Raji (cell line): ENCODE measurements around the gene FASLG.

Experiments used
- POLR2A ChIP-seq: IDR thresholded peaks from 2 replicates; pipeline ENCODE4 v1.6.1; 2011; ENCODE audit warnings: low read depth, low read length, control low read depth; ENCODE audit not compliant: insufficient read depth

Gene FASLG

DNA sequence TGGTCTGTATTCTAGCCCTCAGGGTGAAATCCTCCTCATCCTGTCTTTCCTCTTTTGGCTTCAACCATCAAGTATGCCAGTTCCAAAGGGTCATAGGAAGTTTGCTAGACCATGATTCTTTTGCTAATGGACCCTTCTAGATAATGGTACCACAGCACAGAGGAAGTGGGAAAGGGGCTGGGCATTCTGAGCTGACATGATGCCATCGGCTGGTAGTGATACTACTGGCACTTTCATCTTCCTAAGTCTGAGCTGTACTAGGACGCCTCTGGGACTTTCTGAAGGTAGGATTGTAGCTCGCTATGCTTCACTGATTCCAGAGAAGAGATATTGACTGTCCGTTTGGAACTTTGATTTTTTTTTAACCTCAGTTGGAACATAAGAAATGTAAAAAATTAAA lies 11.4 kb downstream of the FASLG start:
- no peak for TF ChIP-seq POLR2A

DNA sequence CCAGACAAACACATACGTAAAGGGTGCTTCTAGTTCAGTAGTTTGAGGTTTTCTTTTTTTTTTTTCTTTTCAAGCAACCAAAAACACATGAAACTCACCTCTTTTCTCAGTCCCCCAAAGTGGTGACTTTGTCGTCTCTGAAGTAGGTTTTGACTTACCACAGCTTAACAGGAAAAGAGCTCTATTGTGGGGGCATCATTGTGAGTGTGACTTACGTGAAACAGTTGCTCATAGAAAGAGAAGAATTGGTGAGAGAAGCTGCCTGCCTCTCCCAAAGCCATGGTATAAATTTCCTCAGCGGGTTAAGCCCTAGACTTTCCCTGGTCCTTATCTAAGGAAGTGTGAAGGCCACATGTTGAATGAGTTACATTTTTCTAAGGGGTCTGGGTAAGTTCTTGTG lies 11.9 kb downstream of the FASLG start:
- TF ChIP-seq POLR2A = no peak

DNA sequence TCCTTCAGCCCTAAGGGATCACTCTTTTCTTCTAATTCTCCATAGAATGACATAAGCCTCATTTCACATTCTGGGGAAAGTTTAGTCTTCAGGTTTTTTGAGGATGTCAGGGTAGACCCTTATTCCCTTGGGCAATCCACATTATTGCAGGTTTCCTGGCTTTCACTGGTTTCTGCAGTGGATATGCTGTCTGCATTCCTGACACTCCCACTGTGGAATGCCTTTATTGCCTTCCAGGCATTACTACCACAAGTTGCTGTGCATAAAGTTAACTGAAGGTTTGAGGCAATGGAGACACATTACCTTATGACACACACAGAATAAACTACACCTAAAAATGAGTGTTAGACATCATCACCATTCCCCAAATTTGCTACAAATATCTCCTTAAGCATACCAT lies 12.7 kb downstream of the FASLG start:
- no peak for TF ChIP-seq POLR2A

DNA sequence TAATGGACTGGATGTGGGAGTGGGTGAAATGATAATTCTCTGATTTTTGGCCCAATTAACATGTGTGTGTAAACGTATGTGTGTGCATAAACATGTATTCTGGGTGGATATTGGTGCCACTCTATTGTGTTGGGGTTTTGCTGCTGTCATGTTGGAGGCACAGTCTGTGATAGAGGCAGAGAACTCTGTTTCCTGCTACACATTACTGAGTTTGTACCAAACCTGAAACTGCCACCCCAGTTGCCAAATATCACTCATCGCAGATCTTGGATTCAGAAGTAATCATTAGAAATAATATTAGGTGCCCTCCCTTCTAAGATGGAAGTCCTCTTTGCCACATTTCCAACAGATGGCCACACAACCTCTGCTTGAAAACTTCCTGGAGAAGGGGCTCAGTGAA lies 13.8 kb downstream of the FASLG start:
- TF ChIP-seq POLR2A = no peak

DNA sequence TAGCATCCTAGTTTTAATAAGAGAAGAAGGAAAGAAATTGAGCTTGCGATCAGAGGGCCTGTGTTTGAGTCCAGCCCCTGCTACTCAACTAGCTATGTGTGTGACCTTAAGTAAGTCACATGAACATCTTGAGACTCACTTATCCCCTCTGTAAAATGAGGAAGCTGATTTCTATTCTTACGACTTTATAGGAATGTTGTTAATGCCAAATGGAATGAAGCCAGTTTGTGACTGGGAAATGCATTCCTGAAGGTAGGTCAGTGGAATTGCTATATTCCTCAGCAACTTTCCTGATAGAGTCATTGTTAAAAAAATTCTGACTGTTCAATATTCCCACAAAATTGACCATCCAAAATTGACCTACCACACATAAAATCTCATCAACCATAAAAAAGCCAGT lies 14.9 kb downstream of the FASLG start:
- TF ChIP-seq POLR2A = no peak

DNA sequence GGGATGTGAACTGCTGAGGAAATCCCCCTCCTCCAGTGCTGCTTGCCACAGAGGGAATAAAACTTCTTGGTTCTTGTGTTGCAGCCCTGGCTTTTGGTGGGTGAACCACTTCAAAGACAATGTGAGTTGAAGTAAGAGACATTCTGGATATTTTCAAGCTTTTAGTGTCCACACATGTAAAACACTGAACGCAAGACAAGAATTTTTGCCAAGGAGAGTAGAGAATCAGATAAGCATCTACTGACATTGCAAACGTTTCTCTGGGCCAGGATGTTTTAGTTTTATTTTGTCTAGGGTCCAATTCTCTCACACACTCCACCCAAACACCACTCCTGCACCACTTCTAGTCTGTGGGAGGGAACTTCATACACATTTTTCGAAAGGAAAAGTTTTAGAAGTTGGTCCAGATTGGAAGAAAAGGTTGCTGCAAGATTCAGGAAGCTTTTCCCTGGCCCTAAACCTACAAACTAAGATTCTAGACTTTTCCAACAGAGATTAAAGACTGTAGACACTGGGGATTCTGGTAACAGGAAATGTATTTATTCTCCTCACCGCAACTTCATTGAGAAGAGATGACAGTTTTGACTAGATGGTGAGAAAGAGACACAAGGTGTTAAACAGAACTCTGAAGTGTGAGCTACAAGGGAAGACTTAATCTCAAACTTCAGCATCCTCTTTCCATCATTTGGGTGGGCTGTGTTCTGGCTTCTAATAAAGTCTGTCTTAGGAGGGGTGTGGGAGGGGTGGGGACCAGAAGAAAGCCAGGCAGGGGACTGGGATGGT lies 16.1 kb downstream of the FASLG start:
- no peak for TF ChIP-seq POLR2A

DNA sequence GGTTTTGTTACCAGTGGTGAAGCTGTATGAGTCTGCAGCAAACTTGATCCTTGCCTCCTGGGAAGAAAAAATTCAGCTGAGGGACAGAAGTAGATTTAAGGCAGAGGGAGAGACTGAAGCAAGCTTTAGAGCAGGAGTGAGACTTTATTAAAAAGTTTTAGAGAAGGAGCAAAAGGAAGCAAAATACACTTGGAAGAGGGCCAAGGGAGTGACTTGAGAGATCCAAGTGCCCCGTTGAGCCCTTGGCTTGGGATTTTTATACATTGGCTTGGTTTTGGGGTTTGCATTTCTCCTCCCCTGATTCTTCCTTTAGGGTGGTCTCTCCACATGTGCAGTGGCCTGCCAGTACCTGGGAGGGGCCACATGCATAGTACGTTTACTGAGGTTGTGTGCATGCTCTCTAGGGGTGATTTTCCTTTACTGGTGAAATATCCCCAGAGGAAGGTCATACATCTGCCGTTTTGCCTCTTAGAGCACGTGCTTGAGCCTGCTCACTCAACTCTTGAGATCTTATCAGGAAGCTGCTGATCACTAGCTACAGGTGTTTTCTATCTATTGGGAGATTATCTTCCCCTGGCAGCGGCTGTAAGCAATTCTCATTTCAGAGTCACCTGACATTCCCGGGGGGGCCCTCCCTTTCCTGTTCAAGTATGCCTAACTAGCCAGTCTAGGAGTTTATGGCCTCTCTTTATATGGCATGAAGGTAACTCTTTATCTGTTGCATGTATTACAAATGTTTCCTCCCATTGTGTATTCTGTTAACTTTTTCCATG lies 20.3 kb downstream of the FASLG start:
- no peak for TF ChIP-seq POLR2A

DNA sequence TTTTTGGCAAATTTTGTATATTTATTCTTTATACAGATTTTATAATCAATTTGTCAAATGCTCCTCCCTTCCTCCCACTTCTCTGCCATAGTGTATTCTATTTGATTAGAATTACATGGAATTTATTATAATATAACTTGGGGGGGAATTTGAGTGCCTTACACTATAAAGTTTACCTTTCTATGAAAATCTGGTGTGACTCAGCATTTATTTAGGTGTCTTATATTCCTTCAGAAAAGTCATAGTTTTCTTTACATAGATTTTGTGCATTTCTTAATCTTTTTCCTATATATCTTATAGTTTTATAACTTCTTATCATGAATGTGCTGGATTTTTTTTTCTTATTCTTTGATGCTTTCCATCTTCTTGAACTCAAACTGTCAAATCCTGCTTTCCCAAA lies 21.3 kb downstream of the FASLG start:
- TF ChIP-seq POLR2A = no peak

DNA sequence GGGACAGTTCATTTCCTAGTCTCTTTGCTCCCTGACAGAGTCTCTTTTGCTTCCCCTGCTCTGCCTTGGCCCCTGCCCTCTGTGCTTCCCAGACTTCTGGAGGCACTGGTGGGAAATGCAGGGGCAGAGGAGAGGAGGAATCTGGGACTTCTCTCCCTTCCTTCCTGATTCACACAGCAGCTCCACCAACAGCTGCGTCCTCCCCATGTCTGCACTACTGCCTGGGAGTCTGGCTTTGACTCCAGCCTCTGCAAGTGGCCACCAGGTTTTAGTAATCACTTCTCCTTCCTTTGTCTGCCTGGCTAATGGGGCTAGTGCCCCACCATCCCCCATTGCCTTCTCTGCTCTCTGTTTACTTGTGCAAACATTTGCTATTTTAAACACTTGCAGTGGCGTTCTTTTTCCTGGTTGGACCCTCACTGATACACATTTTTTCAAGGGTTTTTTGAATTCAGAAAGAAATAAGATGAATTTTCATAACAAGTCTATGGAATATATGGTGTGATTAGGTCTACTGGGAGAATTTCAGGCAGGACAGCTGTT lies 21.9 kb downstream of the FASLG start:
- no peak for TF ChIP-seq POLR2A

DNA sequence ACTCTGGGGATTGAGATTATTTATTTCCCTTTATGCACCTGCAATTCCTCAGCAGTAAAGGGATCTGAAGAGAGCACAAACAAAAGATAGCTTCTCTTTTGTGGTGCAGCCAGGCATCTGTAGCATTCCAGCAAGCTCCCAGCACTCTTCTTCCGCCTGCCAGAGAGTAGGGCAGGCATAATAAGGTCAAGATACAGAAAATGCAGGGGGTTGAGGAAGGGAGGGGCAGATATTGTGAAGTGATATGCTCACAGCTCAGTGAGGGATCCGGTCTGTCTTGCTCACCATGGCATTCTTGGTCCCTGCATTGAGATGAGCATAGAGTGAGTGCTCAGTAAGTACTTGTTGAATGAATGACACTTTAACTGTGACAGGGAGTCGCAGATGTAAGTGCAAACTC lies 23.9 kb downstream of the FASLG start:
- TF ChIP-seq POLR2A = no peak

DNA sequence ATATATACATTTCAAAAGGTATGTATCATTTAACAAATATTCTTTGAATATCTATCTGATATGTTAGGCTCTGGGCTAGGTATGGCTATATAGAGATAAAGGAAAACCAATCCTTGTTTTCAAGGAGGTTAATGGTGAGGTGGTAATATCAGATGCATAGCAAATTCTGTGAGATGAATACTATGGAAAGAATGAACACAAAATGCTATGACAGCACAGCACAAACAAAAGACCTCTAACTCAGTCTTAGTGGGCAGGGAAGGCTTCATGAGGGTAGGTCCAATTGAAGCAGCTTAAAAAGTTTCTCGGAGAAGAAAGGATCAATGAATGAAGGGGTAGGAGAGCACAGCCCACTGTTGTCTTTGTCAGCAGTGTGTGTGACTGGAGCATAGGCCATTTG lies 27.2 kb downstream of the FASLG start:
- TF ChIP-seq POLR2A = no peak

DNA sequence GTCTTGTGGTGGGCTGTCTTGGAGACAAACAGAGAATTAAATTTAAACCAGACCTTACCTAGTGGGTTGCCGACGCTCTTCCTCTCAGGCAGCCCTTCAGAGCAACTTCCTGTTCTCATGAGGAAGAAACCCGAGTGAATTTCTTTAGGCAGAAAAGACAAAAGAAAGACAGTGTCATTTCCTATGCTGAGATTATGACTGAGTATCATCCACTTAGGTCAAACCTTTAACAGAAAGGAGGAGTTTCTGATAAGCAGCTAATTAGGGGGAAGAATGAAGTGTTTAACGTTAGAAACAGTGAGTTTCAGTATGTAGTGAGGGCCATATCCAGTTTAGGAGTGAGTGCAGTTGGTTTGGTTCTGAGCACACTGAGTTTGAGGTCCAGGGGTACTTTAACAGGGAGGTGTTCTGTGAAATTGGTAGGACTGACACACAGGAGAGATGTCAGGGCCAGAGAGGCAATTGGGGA lies 38.7 kb downstream of the FASLG start:
- TF ChIP-seq POLR2A = no peak

DNA sequence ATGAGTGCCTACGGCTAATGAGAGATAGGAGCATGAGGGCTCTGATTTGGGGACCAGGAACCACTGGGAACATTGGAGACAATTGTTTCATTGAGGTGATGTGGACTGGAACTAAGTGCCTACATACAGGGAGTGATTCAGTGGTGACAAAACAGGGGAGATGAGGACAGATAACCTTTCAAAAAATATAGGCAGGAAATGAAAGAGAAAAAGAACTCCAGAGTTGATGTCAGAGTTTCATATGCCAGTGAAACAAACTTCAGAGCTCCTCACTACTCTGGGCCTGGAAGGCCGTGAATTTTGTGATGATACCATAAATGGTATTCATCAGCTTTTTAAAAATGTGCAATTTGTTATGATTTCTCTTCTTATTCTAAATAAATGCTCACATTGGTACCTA lies 39.3 kb downstream of the FASLG start:
- TF ChIP-seq POLR2A = no peak

DNA sequence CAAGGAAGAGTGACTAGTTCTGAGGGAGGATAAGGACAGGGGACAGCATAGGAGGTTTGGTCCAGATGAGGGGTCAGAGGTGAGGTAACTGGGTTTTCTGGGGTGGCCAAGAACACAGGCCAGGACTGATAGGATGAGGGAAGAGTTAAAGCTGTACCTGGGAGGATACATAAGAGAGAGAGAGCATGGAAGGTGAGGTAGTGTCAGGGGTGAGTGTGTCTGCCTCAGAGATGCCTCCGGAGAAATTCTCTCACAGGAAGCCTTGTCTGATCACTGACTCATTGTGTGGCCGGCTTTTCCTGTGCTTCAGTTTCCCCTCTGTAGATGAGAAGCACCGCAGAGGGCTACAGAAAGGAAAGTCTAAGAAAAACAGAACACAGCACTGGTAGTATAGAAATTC lies 40.2 kb downstream of the FASLG start:
- TF ChIP-seq POLR2A = no peak

DNA sequence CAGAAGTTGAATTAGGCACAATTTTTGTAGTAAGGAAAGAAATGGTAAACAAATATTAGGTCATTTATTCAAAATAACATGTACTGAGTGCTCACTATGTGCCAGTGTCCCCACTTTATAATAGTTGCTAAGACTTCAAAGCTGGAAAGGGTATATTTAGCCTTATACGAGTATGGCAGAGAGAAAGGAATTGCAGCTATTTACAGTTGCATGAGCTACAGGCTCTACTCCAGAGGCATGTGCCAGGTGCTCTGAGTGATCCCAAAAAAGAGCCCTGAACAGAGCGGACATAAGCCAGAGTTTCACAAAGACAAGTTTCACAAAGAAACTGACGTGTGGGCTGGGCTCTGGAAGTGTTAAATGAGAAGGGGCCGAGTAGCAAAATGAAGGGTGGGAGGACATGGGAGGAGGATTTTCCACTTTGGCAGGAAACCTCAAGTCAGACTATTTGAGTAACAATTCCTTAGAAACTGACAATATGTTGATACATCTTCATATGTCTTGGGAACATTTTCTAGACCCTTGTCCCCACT lies 40.9 kb downstream of the FASLG start:
- TF ChIP-seq POLR2A = no peak

DNA sequence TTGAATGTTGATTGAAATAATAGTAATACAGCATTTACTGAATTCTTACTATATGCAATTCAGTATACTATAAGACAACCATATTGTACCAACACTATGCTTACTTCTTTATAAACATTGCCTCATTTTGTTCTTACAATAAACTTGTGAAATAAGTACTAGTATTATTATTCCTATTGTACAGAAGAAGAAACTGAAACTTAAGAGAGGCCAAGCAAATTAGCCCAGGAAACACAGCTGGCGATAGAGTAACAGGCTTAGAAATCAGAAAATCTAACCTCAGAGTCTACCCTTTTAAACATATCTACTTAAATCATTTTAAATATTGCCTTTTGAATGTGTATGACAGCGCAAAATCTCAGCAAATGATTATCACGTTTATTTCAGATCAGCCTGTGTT lies 41.7 kb downstream of the FASLG start:
- no peak for TF ChIP-seq POLR2A
